ENCODE measurements around the gene TLCD1.

TLCD1 gene

GRCh38 chr17:28760601-28761562 is 34.8 kb upstream of the TLCD1 start:
- in situ Hi-C loops (cut with MboI; ENCODE audit: low pct_unique_long_range_greater_than_20kb, low sequenced_read_pairs, unreplicated experiment), result loop anchor here (10.0 kb wide), 1 partner anchor 154 kb away; no protein-coding TSS in a partner anchor

DNA sequence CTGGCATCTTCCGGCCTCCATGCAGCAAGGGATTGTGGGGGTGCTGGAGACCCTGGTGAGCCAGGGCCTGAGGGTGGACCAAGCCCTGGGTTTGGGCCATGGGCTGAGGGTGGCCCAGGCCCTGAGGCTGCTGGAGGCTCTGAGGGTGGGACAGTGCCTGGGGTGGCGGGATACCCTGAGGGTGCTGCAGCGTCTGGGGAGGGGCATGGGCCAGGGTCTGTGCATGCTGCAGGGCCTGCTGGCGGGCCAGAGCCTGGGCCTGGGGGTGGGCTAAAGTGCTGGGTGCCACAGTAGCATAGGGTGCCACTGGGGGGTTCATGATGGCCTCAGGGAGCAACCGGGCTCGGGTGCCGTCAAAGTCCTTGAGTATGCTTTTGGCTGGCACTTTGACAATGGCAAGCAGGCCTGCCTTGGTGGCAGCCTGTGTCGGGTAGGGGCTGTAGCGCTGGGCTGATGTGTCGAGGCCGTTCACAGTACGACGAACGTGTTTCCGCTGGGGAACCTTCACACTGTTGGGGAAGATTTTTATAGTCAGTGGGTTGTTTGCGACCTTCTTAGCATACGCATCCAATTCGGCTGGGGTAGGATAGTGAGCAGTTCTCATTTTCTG is 33.3 kb upstream of the TLCD1 start:
- in situ Hi-C loops (cut with MboI; ENCODE audit: low pct_unique_long_range_greater_than_20kb, low sequenced_read_pairs, unreplicated experiment), result no loop called here
- no peak for DNase-seq (ENCODE audit: low spot score)
- TF ChIP-seq, protein P1, sequence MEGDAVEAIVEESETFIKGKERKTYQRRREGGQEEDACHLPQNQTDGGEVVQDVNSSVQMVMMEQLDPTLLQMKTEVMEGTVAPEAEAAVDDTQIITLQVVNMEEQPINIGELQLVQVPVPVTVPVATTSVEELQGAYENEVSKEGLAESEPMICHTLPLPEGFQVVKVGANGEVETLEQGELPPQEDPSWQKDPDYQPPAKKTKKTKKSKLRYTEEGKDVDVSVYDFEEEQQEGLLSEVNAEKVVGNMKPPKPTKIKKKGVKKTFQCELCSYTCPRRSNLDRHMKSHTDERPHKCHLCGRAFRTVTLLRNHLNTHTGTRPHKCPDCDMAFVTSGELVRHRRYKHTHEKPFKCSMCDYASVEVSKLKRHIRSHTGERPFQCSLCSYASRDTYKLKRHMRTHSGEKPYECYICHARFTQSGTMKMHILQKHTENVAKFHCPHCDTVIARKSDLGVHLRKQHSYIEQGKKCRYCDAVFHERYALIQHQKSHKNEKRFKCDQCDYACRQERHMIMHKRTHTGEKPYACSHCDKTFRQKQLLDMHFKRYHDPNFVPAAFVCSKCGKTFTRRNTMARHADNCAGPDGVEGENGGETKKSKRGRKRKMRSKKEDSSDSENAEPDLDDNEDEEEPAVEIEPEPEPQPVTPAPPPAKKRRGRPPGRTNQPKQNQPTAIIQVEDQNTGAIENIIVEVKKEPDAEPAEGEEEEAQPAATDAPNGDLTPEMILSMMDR (IDR thresholded peaks at IDR 0.05; ENCODE audit: extremely low read depth, insufficient read depth, missing control alignments), result no peak

More at GRCh38 chr17:28760601-28761562, 34.8 kb upstream of the TLCD1 start:
- TF ChIP-seq, protein P1 (IDR thresholded peaks at IDR 0.05; ENCODE audit: extremely low read depth, insufficient read depth, missing control alignments), result no peak
- DNase-seq (ENCODE audit: low spot score), result no peak

- in situ Hi-C loops (cut with MboI; ENCODE audit: low pct_unique_long_range_greater_than_20kb, low sequenced_read_pairs, unreplicated experiment), result no loop called here
- no peak for DNase-seq (ENCODE audit: low spot score)
- TF ChIP-seq, protein P1 (IDR thresholded peaks at IDR 0.05; ENCODE audit: extremely low read depth, insufficient read depth, missing control alignments), result no peak
Measured at GRCh38 chr17:28758411-28759121, 32.5 kb upstream of the TLCD1 start.

- TF ChIP-seq, protein P1 (IDR thresholded peaks at IDR 0.05; ENCODE audit: extremely low read depth, insufficient read depth, missing control alignments), result no peak
- in situ Hi-C loops (cut with MboI; ENCODE audit: low pct_unique_long_range_greater_than_20kb, low sequenced_read_pairs, unreplicated experiment), result no loop called here
- DNase-seq (ENCODE audit: low spot score), result no peak
Measured at GRCh38 chr17:28756049-28756804, 30.2 kb upstream of the TLCD1 start.

DNA sequence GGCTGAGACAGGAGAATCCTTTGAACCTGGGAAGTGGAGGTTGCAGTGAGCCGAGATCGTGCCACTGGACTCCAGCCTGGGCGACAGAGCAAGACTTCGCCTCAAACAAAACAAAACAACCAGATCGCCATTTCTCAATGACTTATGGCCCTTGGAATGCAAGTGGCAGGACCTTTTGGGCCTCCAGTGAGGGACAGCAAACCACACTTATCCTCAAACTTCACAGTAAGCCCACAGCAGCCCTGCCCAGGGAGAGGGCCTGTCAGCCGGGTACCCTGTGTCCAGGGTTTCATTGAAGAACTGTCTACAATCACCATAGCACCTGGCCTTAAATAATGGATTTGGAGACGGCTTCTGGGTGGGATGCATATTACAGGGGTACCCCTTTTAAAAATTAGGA is 29.5 kb upstream of the TLCD1 start:
- in situ Hi-C loops (cut with MboI; ENCODE audit: low pct_unique_long_range_greater_than_20kb, low sequenced_read_pairs, unreplicated experiment), result no loop called here
- no peak for DNase-seq (ENCODE audit: low spot score)
- TF ChIP-seq, protein P1 (IDR thresholded peaks at IDR 0.05; ENCODE audit: extremely low read depth, insufficient read depth, missing control alignments), result no peak
